ENCODE data around the gene POLR1G.

- TF ChIP-seq POLR2AphosphoS5 (IDR thresholded peaks at IDR 0.05) (no peak), CTCF (IDR thresholded peaks at IDR 0.05) (no peak)
Measured at GRCh38 chr19:45357445-45357783, 49.0 kb upstream of the POLR1G start.

Data from prostate gland (tissue), 2 donors.